GM18505 (cell line): ENCODE results near the gene CAMSAP3.

Source experiments
- ATAC-seq: cut with Tn5 transposase; IDR thresholded peaks from one replicate; pipeline ENCODE4 v1.9.1; 2021; ENCODE audit not compliant: unreplicated experiment
- POLR2A ChIP-seq: IDR thresholded peaks from 4 replicates; pipeline ENCODE4 v1.6.1; 2011; ENCODE audit warnings: borderline replicate concordance; ENCODE audit not compliant: insufficient read depth, insufficient read length; ENCODE audit errors: extremely low read depth

Gene CAMSAP3

DNA sequence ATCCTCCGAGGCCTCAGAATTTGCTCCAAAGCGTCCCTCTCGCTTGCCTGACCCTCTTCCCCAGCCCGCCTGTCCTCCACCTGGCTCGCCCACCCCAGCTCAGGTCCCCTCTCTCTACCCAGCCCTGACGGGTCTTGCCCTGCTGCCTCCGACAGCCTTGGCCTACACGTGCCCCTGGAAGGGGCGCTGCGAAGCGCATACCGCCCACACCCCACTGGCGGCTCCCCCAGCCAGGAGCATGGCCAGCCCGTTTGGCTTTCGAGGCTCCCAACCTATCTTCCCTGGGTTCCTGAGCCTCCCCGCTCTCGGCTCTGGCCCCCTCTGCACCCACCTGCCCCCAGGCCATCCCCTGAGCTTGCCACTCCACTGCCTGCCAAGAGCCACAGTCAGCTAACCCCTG is 29.1 kb downstream of the CAMSAP3 start:
- no peak for ATAC-seq
- no peak for TF ChIP-seq POLR2A

DNA sequence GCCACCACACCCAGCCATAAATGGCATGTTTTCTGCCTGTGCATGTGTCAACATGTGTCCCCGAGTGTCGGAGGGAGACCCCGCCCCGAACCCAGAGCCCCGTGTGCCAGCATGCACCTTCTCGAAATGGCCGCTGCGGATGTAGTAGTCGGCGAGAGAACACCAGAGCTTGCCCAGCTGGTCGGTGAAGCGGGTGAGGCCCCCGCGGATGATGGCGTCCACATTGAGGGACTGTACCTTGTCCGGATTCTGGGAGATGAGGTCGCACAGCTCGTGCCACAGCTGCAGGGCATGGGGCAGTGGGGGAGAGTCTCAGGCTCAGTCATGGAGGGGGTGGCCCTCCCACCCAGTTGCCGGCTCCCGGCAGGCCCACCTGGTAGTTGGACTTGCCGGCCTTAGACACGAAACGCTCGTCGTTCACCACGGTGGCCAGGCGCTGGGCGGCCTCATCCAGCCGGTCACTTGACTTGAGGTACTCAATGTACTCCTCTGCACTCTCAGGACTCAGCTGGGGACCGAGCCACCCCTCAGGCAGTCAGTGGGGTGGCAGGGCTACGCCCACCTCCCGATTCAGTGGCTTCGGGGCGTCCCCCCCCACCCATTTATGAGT is 30.2 kb downstream of the CAMSAP3 start:
- no peak for TF ChIP-seq POLR2A
- ATAC-seq = no peak

DNA sequence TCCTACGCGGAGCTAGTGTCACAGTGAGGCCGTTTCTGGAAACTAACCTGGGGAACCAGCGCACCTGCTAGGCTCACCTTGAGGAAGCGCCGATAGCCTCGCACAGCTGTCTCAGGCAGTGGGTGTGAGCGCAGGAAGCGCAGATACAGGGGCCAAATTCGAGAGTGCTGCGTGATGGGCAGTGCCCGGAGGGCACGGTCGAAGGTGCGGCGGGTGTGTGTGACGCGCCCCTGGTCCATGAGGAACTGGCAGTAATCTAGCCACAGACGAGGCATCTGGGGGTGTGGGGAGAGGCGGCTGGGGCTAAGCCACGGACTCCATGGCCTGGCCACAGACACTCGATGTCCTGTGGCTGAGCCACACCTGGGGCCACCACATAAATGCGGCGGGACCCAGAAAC is 31.5 kb downstream of the CAMSAP3 start:
- no peak for ATAC-seq
- TF ChIP-seq POLR2A = no peak

DNA sequence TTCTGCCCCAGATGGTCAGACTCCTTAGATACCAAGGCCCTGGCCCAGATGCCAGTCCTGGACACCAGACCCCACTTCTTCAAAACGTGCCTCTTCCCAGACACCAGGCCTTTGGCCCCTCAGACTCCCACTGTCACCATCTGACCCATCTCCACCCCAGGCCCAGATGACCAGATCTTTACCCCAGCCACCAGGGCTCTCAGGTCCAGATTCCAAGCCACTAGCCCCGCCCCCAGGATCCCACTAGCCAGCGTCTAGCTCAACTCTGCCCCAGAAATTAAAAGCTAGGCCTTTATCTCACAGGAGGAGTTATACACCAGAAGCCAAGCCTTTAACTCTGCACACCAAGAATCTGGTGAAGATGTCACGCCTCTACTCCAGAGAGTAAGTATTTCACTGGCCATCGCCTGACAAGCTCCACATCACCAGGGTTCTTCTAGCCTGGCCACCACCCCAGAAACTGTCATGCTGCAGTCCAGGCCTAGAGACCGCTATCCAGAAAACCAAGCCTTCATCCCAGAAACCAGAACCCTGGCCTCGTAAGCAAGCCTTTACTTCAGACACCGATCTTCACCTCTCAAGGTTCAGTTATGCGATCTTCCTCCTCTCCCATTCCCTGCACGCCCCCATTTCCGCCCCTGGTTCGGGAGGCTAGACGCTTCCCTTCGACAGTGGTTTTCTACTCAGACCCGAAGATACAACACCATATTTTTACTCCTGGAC is 33.1 kb downstream of the CAMSAP3 start:
- ATAC-seq = no peak
- no peak for TF ChIP-seq POLR2A

GRCh38 chr19:7629347-7630054 is 33.8 kb downstream of the CAMSAP3 start, which contains the start of the genes PET100 and XAB2:
PET100 (plus strand) TSS chr19:7629793; CDS start chr19:7629834, 41 bp downstream.
XAB2 (minus strand) TSS chr19:7629545; CDS start chr19:7629527, 18 bp downstream.
- TF ChIP-seq POLR2A = peak; percentile 71
- peak; percentile 72 for ATAC-seq

- no peak for TF ChIP-seq POLR2A
- no peak for ATAC-seq
Observed at GRCh38 chr19:7631577-7631976, 35.9 kb downstream of the CAMSAP3 start.

DNA sequence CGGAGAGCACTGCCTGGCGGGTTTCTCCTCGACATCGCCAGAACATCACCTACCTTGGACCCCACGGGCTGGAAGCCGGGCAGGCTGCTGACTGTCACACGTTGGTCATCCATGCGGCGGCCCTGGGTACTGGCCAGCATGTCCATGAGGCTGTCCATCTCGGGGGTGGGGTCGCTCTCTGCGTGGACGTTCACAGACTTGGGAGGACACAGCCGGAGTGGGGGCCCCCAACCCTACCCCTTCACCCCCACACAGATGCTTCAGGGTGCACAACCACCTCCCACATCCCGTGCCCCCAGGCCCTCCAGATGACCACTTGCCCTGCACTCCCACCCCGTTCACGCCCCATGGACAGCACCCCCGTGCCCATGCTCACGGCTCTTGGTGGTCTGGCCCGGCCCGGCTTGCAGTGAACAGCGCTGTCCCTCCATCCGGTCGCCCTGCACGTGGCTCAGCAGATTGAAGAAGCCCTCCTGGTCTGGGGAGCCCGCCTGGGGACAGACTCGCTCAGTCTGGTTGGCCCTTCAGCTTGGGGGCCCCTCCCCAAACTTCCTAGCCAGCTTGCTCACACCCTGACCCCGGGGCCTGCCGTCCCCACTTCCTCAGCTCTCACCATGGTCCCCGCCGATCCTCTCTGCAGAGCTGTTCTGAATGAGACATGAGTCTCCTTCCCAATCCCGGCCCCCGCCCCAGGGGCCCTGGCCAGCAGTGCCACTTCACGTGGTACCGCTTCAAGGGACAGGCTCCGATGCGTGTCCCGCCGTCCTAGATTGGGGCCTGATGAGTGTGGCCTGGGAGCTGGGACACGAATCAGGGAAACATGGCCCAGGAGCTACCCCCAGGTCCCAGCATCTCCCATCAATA is 36.9 kb downstream of the CAMSAP3 start:
- no peak for TF ChIP-seq POLR2A

DNA sequence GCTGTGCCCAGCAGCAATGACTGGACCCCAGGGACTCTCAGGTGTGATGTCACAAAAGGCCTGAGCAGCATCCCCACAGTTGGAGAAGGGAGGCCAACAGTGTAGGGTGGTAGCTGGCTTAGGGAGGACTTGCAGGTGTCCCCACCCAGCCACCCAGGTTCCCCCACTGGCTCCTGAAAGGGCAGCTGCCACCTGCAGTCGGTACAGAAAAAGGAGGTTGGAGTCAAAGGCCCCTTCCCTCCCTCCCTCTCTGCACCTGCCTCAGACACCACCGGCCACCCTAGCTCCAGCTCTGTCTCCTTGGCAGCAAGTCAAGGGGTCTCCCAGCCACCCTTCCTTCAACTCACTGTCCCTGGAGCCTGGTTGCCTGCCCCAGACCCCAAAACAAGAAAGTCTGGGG is 38.0 kb downstream of the CAMSAP3 start, which contains the start of gene PCP2:
PCP2 (minus strand) TSS at position 22 of the 400 bp plus-strand sequence. CDS start 262 bp downstream, outside the sequence.
- ATAC-seq = no peak
- no peak for TF ChIP-seq POLR2A

More for the DNA sequence above, 36.9 kb downstream of the CAMSAP3 start:
- no peak for ATAC-seq

DNA sequence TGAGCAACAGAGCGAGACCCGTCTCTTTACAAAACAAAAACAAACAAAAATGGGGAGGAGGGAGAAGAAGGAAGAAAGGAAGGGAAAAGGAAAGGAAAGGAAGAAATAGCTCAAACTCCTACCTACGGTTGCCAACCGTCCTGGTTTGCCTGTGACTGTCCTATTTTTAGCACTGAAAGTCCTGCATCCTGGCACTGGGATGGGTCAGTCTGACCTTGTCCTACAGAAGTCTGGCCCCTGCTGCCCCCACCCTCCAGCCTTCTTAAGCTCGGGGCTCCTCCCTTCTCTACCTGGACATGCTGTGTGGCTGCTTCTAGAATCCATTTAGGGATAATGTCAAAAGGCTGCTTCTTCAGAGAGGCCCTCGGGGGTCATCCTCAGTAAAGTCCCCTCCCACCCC is 40.0 kb downstream of the CAMSAP3 start:
- no peak for TF ChIP-seq POLR2A
- ATAC-seq = no peak

- TF ChIP-seq POLR2A = no peak
- ATAC-seq = no peak
Observed at GRCh38 chr19:7636317-7636690, 40.6 kb downstream of the CAMSAP3 start.

- ATAC-seq = peak; percentile 61
- peak; percentile 90 for TF ChIP-seq POLR2A
Observed at GRCh38 chr19:7636691-7637373, 41.2 kb downstream of the CAMSAP3 start, which contains the start of gene STXBP2. STXBP2 (plus strand) TSS chr19:7637110; CDS start chr19:7637150, 40 bp downstream.
